Measurements from ENCODE around the gene HPSE.

DNA sequence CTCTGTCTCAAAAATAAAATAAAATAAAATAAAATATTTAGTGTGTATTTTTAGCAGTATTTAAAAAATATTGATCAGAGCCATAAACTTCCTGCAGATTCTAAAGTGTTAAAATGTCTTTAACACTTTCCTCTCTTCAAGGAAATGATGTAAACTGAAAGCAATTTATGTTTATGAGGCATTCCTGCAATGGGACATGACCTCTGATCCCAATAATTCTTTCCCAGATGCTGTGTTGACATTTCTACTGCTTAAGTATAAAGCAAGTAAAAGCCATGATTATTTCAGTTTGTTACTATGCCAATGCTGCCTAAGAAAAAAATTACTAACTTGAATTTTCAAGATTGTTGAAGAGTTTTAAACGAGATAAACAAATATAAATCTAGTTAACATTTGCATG is 79.1 kb downstream of the HPSE start:
- no peak for TF ChIP-seq ZNF484 (CRISPR knock-in tag; IDR thresholded peaks at IDR 0.05; ENCODE audit: borderline replicate concordance, low read depth)
- TF ChIP-seq TEAD2 (CRISPR knock-in tag; IDR thresholded peaks at IDR 0.05): no peak
- no peak for TF ChIP-seq FOXK1 (CRISPR knock-in tag; IDR thresholded peaks at IDR 0.05; ENCODE audit: borderline replicate concordance, low read depth)
- no peak for TF ChIP-seq MYC (CRISPR knock-in tag; IDR thresholded peaks at IDR 0.05; ENCODE audit: borderline replicate concordance)
- no peak for TF ChIP-seq SIN3A (IDR thresholded peaks at IDR 0.05; ENCODE audit: borderline replicate concordance, low read depth, low read length)
- no peak for TF ChIP-seq MXI1 (IDR thresholded peaks at IDR 0.05; ENCODE audit: borderline replicate concordance, low read depth, low read length)

Measured in HepG2 (cell line).